ENCODE results near the gene LMF1.

LMF1 gene

DNA sequence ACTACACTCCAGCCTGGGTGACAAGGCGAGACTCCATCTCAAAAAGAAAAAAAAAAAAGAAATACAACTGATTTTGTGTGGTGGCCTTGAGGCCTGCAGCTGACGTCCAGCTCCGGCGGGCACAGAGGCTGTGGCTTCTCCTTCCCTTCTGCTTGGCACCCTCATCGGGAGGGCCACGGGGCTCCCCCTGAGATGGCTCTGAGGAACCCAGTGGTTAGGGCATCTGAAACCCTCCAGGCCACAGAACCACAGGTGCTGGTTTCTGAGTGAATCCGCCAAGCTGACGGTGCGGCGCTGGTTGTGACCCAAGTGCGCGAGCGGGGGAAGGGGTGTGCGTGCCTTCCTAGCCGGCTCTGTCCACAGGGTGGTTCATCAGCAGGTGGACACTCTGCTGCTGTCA is 63.4 kb downstream of the LMF1 start:
- POLR2A ChIA-PET = no interaction called here
- CTCF ChIA-PET = no interaction called here
- TF ChIP-seq, protein P1, sequence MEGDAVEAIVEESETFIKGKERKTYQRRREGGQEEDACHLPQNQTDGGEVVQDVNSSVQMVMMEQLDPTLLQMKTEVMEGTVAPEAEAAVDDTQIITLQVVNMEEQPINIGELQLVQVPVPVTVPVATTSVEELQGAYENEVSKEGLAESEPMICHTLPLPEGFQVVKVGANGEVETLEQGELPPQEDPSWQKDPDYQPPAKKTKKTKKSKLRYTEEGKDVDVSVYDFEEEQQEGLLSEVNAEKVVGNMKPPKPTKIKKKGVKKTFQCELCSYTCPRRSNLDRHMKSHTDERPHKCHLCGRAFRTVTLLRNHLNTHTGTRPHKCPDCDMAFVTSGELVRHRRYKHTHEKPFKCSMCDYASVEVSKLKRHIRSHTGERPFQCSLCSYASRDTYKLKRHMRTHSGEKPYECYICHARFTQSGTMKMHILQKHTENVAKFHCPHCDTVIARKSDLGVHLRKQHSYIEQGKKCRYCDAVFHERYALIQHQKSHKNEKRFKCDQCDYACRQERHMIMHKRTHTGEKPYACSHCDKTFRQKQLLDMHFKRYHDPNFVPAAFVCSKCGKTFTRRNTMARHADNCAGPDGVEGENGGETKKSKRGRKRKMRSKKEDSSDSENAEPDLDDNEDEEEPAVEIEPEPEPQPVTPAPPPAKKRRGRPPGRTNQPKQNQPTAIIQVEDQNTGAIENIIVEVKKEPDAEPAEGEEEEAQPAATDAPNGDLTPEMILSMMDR (IDR thresholded peaks at IDR 0.05; ENCODE audit: insufficient read depth, low read length, missing control alignments) = no peak
- no peak overlapping the region for H3K4me3 ChIP-seq (ENCODE audit: low read depth, low read length)
- no peak for DNase-seq (ENCODE audit: low read depth, low spot score)

DNA sequence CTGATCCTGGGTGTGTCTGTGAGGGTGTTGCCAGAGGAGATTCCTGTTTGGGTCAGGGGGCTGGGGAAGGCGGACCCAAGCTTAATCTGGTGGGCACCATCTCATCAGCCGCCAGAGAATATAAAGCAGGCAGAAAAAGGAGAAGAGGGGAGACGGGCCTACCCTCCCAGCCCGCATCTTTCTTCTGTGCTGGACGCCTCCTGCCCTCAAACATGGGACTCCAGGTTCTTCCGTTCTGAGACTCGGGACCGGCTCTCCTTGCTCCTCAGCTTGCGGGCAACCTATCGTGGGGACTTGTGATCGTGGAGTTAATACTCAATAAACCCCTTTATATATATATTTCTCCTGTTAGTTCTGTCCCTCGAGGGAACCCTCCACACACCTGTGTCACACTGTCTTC is 64.5 kb downstream of the LMF1 start:
- no peak overlapping the region for H3K4me3 ChIP-seq (ENCODE audit: low read depth, low read length)
- CTCF ChIA-PET = no interaction called here
- TF ChIP-seq, protein P1 (IDR thresholded peaks at IDR 0.05; ENCODE audit: insufficient read depth, low read length, missing control alignments) = no peak
- POLR2A ChIA-PET = no interaction called here
- DNase-seq (ENCODE audit: low read depth, low spot score) = no peak

DNA sequence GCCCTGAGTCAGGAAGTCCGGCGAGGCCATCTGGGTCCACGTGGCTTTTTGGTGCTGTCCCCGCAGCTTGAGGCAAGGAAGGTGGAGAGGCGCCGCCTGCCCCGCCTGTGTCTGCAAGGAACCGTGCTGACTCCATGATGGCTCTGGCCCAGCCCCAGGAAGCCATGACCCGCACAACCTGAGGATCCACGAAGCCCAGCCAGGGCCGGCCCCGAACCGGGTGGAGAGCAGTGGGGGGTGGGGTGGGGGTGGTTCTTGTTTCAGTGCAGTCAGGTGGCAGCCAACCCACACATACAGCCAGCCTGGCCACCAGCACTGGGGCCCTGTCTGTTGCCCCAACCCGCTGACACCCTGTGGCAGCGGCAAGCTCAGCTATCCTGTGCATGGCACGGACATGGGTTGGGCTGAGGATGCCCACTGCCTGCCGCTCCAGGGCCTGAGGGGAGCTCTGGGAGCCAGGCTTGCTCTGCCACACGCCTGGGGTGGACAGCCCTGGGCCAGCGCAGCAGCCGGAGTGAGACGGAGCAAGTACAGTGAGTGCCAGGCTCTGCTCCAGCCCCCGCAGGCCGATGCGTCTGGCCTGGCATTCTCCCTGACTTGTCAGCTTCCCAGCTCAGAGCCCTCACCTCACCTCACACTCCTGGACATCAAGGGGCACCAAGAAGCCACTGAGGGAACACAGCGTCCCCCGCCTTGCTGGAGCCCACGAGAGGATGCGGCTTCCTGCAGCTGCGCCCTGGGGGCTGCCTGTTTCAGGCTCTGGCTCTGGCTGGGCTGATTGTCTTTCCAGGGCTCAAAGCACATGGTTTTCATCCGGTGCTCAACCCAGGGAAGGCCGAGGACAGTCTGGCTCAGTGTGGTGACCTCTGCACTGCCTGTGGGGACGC is 68.8 kb downstream of the LMF1 start:
- DNase-seq (ENCODE audit: low read depth, low spot score) = no peak
- CTCF ChIA-PET = no interaction called here
- POLR2A ChIA-PET = no interaction called here
- TF ChIP-seq, protein P1 (IDR thresholded peaks at IDR 0.05; ENCODE audit: insufficient read depth, low read length, missing control alignments) = no peak
- no peak overlapping the region for H3K4me3 ChIP-seq (ENCODE audit: low read depth, low read length)

DNA sequence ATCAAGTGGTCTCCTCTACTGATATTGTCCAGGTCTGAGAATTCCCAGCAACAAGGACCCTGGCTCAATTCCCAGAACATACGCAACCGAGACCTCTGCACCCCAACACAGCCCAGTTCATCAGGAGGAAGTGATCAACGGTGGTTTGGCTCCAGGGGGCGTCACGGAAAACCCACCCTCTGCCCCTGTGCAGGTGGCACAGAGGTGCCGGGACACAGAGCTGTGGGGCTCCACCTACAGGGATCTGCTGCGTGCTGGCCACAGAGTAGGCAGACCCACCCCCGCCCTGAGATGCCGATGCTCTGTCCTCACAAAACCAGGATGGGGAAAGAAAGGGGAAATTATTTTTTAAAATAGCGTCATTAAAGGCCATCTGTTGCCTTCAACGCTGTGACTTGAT is 69.6 kb downstream of the LMF1 start:
- CTCF ChIA-PET = no interaction called here

GRCh38 chr16:900211-900610 is 70.6 kb downstream of the LMF1 start:
- TF ChIP-seq, protein P1 (IDR thresholded peaks at IDR 0.05; ENCODE audit: insufficient read depth, low read length, missing control alignments) = no peak
- ChIA-PET CTCF (interaction anchor here (0.6 kb wide), 1 partner anchor 20 kb away, joined by 3 read pairs; no protein-coding TSS in a partner anchor), POLR2A (interaction anchor here (0.7 kb wide), 1 partner anchor 10 kb away, joined by 3 read pairs; no protein-coding TSS in a partner anchor)
- no peak overlapping the region for H3K4me3 ChIP-seq (ENCODE audit: low read depth, low read length)
- DNase-seq (ENCODE audit: low read depth, low spot score) = no peak

More for the DNA sequence above, 69.6 kb downstream of the LMF1 start:
- DNase-seq (ENCODE audit: low read depth, low spot score) = no peak
- TF ChIP-seq, protein P1 (IDR thresholded peaks at IDR 0.05; ENCODE audit: insufficient read depth, low read length, missing control alignments) = no peak
- no peak overlapping the region for H3K4me3 ChIP-seq (ENCODE audit: low read depth, low read length)
- POLR2A ChIA-PET = no interaction called here

GRCh38 chr16:899683-900060 is 71.1 kb downstream of the LMF1 start:
- CTCF ChIA-PET = no interaction called here
- H3K4me3 ChIP-seq (ENCODE audit: low read depth, low read length) = no peak overlapping the region
- TF ChIP-seq, protein P1 (IDR thresholded peaks at IDR 0.05; ENCODE audit: insufficient read depth, low read length, missing control alignments) = no peak
- POLR2A ChIA-PET = interaction anchor here (0.7 kb wide), 1 partner anchor 10 kb away, joined by 3 read pairs; no protein-coding TSS in a partner anchor
- DNase-seq (ENCODE audit: low read depth, low spot score) = no peak
